Heart left ventricle (tissue), 13 donors: ENCODE results near the gene LMX1A.

ENCODE experiments used
- CTCF ChIP-seq, 12 donors: fragments of 200-600 bp; sonication (generic) in 4 of 12; IDR thresholded peaks; one replicate each; pipeline versions ENCODE4 v1.5.0 to v1.8.0; 2018 to 2022; ENCODE audit warnings: antibody characterized with exemption in 12 of 12, mild to moderate bottlenecking in 5 of 12
- POLR2A ChIP-seq, 2 donors: fragments of 450-650 bp; IDR thresholded peaks; one replicate each; pipeline ENCODE4 v1.6.1; 2017; ENCODE audit warnings: antibody characterized with exemption in 2 of 2, mild to moderate bottlenecking in 2 of 2, moderate library complexity in 2 of 2
- donor health status: ischemic (EF 13 %, LVEDD 7.1; RV severe dilation, severe dysfunction).
- donor health status: DM: no; HTN: yes; CAD: no.
- donor health status: DM: no; HTN: no; CAD: no.
- donor health status: ischemic (EF 25% LVEDD 6.9; RV normal size, moderate dysfunction).
- donor health status: ischemic (EF 25% LVEDD 5.7; RV mildly dilated, moderate dysfunction).
- donor health status: ischemic (EF 35%, LVEDD 5.7; RV mildly dilated, moderate dysfunction).
- donor health status: nonischemic (EF 11% LVEDD 7.7; RV severe dilation, severe dysfunction).
- donor health status: DM: yes; HTN: yes; CAD: no.
- donor health status: PGD.
- donor health status: ischemic (EF 29% LVEDD 5.4; RV normal size, mild dysfunction).
- donor health status: nonischemic (EF 23%, LVEDD 6.1; RV moderate dilation, normal function).

GRCh38 chr1:165376041-165376810 is 19.7 kb upstream of the LMX1A start:
- TF ChIP-seq CTCF (IDR thresholded peaks at IDR 0.05) (no peak), POLR2A (IDR thresholded peaks at IDR 0.05) (no peak)
